K562 (cell line): ENCODE measurements around the gene CNTNAP4. TPM values are rescaled to one million over a fixed set of nuclear protein-coding genes. Genes with fewer than 3 reads are reported as not detected.

ENCODE experiments used
- ATF7 ChIP-seq: fragments of 450-650 bp; IDR thresholded peaks from 2 replicates; pipeline ENCODE4 v1.7.1; 2014; ENCODE audit warnings: mild to moderate bottlenecking, moderate library complexity
- COPS2 ChIP-seq: fragments of 450-650 bp; conservative IDR thresholded peaks from 2 replicates; pipeline ENCODE4 v1.6.1; 2016; ENCODE audit warnings: mild to moderate bottlenecking, moderate library complexity
- MAFF ChIP-seq: IDR thresholded peaks from 2 replicates; pipeline ENCODE4 v1.6.1; 2012; ENCODE audit warnings: low read length, improper control_type of control experiment
- MAFG ChIP-seq: fragments of 450-650 bp; conservative IDR thresholded peaks from 2 replicates; pipeline ENCODE4 v1.6.1; 2016; ENCODE audit warnings: missing genetic modification characterization, missing compliant biosample characterization
- MAZ ChIP-seq, 2 experiments: fragments of 450-650 bp in 1 of 2; sonication (generic) in 1 of 2; formaldehyde crosslinking; IDR thresholded peaks in 1 of 2; conservative IDR thresholded peaks in 1 of 2; 2 replicates each; pipeline versions ENCODE4 v1.4.0 to v1.5.0; 2020; ENCODE audit warnings: mild to moderate bottlenecking in 1 of 2, missing genetic modification reagents in 1 of 2
- PHF20 ChIP-seq: fragments of 450-650 bp; IDR thresholded peaks from 2 replicates; pipeline ENCODE4 v1.6.1; 2018; ENCODE audit not compliant: partially characterized antibody
- PHF8 ChIP-seq: fragments of 200-600 bp; sonication (generic); IDR thresholded peaks from 2 replicates; pipeline ENCODE4 v1.6.1; 2012; ENCODE audit warnings: mixed run types, mild to moderate bottlenecking, inconsistent platforms, low read length, moderate library complexity, borderline replicate concordance
- POLR2G ChIP-seq: fragments of 200-400 bp; formaldehyde crosslinking; IDR thresholded peaks from 2 replicates; pipeline ENCODE4 v1.6.1; 2017; ENCODE audit warnings: low read depth, mild to moderate bottlenecking, antibody characterized with exemption, low read length, moderate library complexity
- RBM15 ChIP-seq: fragments of 200-400 bp; formaldehyde crosslinking; IDR thresholded peaks from 2 replicates; pipeline ENCODE4 v1.6.1; 2018; ENCODE audit warnings: mild to moderate bottlenecking, low read length, moderate library complexity; ENCODE audit not compliant: insufficient read depth
- SNIP1 ChIP-seq: fragments of 450-650 bp; IDR thresholded peaks from 2 replicates; pipeline ENCODE4 v1.7.1; 2017; ENCODE audit warnings: low read depth, mild to moderate bottlenecking
- STAT5A ChIP-seq: IDR thresholded peaks from 2 replicates; pipeline ENCODE4 v1.6.1; 2012; ENCODE audit warnings: low read length, inconsistent platforms, borderline replicate concordance
- ZC3H4 ChIP-seq: sonication (generic); formaldehyde crosslinking; IDR thresholded peaks from 2 replicates; pipeline ENCODE4 v1.9.0; 2021; ENCODE audit warnings: missing genetic modification reagents, borderline replicate concordance
- ZNF316 ChIP-seq: fragments of 450-650 bp; IDR thresholded peaks from 2 replicates; pipeline ENCODE4 v1.6.1; 2016
- ZNF407 ChIP-seq: fragments of 450-650 bp; IDR thresholded peaks from 2 replicates; pipeline ENCODE4 v1.6.1; 2016; ENCODE audit warnings: low read depth
- ZNF518B ChIP-seq: fragments of 250-450 bp; sonication (Bioruptor Pico); IDR thresholded peaks from 2 replicates; pipeline ENCODE4 v1.5.0; 2021; ENCODE audit warnings: mild to moderate bottlenecking, moderate library complexity
- ZNF639 ChIP-seq, 2 experiments: fragments of 200-800 bp in 1 of 2; sonication (Bioruptor generic) in 1 of 2; sonication (generic) in 1 of 2; formaldehyde crosslinking in 1 of 2; IDR thresholded peaks in 1 of 2; conservative IDR thresholded peaks in 1 of 2; 2 replicates each; pipeline versions ENCODE4 v1.5.0 to v1.6.1; 2016 to 2020; ENCODE audit warnings: missing compliant biosample characterization in 1 of 2, missing genetic modification characterization in 1 of 2, missing genetic modification reagents in 1 of 2
- polyA plus RNA-seq, 8 experiments: library from polyadenylated mRNA; depleted of rRNA in 4 of 8; stranded (reverse) in 5 of 8; unstranded in 3 of 8; fragments of >200 nt; fragmentation: Nextera tagmentation in 2 of 8; fragmentation: Illumina TruSeq in 1 of 8; extraction: Ambion mirVana in 2 of 8; extraction: Trizol in 1 of 8; gene quantifications; 2 replicates each; pipeline versions ENCODE4 v1.2.1 to v1.2.3, GENCODE V29; 2011 to 2014; ENCODE audit warnings: inconsistent platforms in 1 of 8, missing spikeins in 1 of 8
- total RNA-seq, 7 experiments: library from RNA; depleted of rRNA in 6 of 7; stranded (reverse); fragments of >200 nt in 6 of 7; fragmentation: Illumina TruSeq in 2 of 7; extraction: Trizol in 2 of 7; gene quantifications; 2 replicates each; pipeline versions ENCODE4 v1.2.1 to v1.2.3, GENCODE V29; 2011 to 2021; ENCODE audit warnings: low replicate concordance in 1 of 7

The CNTNAP4 gene
- total and polyA plus RNA-seq, 9 of the 15 experiments (the other 6 are each of a cell fraction or from before 2014, with no cell fraction given) = not detected

- TF ChIP-seq ZNF407 (no peak), ATF7 (no peak), ZC3H4 (CRISPR knock-in tag) (no peak), ZNF518B (CRISPR knock-in tag) (no peak), COPS2 (no peak), SNIP1 (no peak), PHF8 (no peak), PHF20 (no peak), ZNF316 (peak; percentile 45; the same call in 1 of the 2 replicates), POLR2G (no peak), RBM15 (no peak), ZNF639 (CRISPR knock-in tag; conservative IDR thresholded peaks at IDR 0.05 in 1 of 2, IDR thresholded peaks at IDR 0.05 in 1 of 2) (no peak), MAFG (peak; percentile 30; the same call in 1 of the 2 replicates), MAZ (CRISPR knock-in tag; conservative IDR thresholded peaks at IDR 0.05 in 1 of 2, IDR thresholded peaks at IDR 0.05 in 1 of 2) (no peak), MAFF (peak; percentile 32; the same call in 1 of the 2 replicates), STAT5A (no peak)
These were observed 44.5 kb upstream of the CNTNAP4 start (continued) for GRCh38 chr16:76232704-76233103.
